SJCRH30 (cell line): ENCODE measurements around the gene SCAPER. TPM values are rescaled to one million over a fixed set of nuclear protein-coding genes. Genes with fewer than 3 reads are reported as not detected.

Experiments used
- DNase-seq, 2 experiments: peaks; one replicate each; pipeline ENCODE4 v3.0.0-alpha.2; 2015 to 2020
- H3K27ac ChIP-seq: fragments of 250-450 bp; sonication (Bioruptor Pico); 2 replicates; pipeline ENCODE4 v1.5.1; 2020; ENCODE audit warnings: mild to moderate bottlenecking, moderate library complexity
- H3K27me3 ChIP-seq: fragments of 250-450 bp; sonication (Bioruptor Pico); 2 replicates; pipeline ENCODE4 v1.5.1; 2020; ENCODE audit warnings: mild to moderate bottlenecking, moderate library complexity
- H3K36me3 ChIP-seq: fragments of 250-450 bp; sonication (Bioruptor Pico); 2 replicates; pipeline ENCODE4 v1.5.1; 2020; ENCODE audit warnings: mild to moderate bottlenecking, moderate library complexity
- H3K4me1 ChIP-seq: fragments of 250-450 bp; sonication (Bioruptor Pico); 2 replicates; pipeline ENCODE4 v1.5.1; 2020; ENCODE audit warnings: mild to moderate bottlenecking, moderate library complexity
- H3K4me3 ChIP-seq: fragments of 250-450 bp; sonication (Bioruptor Pico); 2 replicates; pipeline ENCODE4 v1.5.1; 2020; ENCODE audit warnings: mild to moderate bottlenecking, moderate library complexity
- H3K9me3 ChIP-seq: fragments of 250-450 bp; sonication (Bioruptor Pico); replicated peaks from 2 replicates; pipeline ENCODE4 v1.5.1; 2020; ENCODE audit warnings: mild to moderate bottlenecking, moderate library complexity
- total RNA-seq: library from RNA; depleted of rRNA; stranded (reverse); fragments of >200 nt; shearing (Covaris generic); gene quantifications from 2 replicates; pipeline ENCODE4 v1.2.3, GENCODE V29; 2014

SCAPER gene
- total RNA-seq, 1 experiment from 2014 or later: 15.1 TPM

- H3K4me3 ChIP-seq: no peak overlapping the region
- no peaks in the 10 kb centered on the region for H3K27me3 ChIP-seq
- H3K9me3 ChIP-seq: no peaks in the 10 kb centered on the region
- no peaks in the 10 kb centered on the region for H3K36me3 ChIP-seq
- no peak for DNase-seq
- 0 out of 2 replicates have a peak, but pooled peaks cover 3% of the 10 kb centered on the region for H3K4me1 ChIP-seq
- no peak overlapping the region for H3K27ac ChIP-seq
Measured at GRCh38 chr15:76334438-76335306, 570.5 kb downstream of the SCAPER start.

DNA sequence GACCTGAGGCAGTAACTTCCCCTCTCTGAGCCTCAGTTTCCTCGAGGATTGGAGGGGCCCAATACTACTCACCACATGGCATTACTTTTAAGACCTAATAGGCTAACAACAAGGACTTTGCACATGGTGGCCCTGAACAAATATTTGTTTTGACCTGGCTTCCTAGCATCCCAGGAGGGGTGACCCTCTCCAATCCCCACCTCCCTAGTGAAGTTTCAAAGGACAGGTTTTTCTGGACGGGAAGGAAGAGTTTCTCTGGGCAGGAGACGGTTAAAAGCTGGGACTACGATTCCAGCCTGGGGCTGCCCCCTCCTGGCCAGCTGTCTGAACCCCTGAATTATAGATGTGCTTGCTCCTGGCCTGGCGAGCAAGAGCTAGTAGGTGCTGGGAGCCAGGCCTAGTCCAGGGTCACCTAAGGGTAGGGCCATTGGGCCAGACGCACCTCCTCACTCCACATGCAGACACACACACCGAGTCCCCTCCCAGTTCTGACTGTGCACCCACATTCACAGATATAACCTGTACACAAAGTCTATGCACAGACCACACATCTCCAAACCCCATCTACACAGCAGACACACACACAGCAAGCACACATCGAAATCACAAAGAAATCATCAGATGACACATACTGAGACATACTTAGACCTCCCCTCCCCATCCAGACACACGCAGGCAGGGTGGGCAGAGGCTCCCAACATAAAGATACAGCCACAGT lies 571.3 kb downstream of the SCAPER start:
- Histone ChIP-seq H3K36me3 (no peaks in the 10 kb centered on the region), H3K27me3 (no peaks in the 10 kb centered on the region), H3K27ac (no peak overlapping the region), H3K9me3 (no peaks in the 10 kb centered on the region), H3K4me3 (no peak overlapping the region), H3K4me1 (0 out of 2 replicates have a peak, but pooled peaks cover 3% of the 10 kb centered on the region)
- DNase-seq: peak; percentile 53 to 69

GRCh38 chr15:76333309-76333708 lies 571.8 kb downstream of the SCAPER start:
- Histone ChIP-seq H3K36me3 (no peaks in the 10 kb centered on the region), H3K4me1 (0 out of 2 replicates have a peak, but pooled peaks cover 3% of the 10 kb centered on the region), H3K27me3 (no peaks in the 10 kb centered on the region), H3K9me3 (no peaks in the 10 kb centered on the region), H3K27ac (no peak overlapping the region), H3K4me3 (no peak overlapping the region)
- DNase-seq: no peak

- H3K27me3 ChIP-seq: no peaks in the 10 kb centered on the region
- no peak for DNase-seq
Measured at GRCh38 chr15:76332796-76333195, 572.3 kb downstream of the SCAPER start.

GRCh38 chr15:76330080-76330680 lies 575.0 kb downstream of the SCAPER start:
- Histone ChIP-seq H3K27ac (no peak overlapping the region), H3K27me3 (no peaks in the 10 kb centered on the region), H3K36me3 (no peaks in the 10 kb centered on the region), H3K4me1 (no peaks in the 10 kb centered on the region), H3K4me3 (no peak overlapping the region), H3K9me3 (no peaks in the 10 kb centered on the region)
- DNase-seq: peak; percentile 45 to 73

More at GRCh38 chr15:76332796-76333195, 572.3 kb downstream of the SCAPER start:
- Histone ChIP-seq H3K36me3 (no peaks in the 10 kb centered on the region), H3K4me3 (no peak overlapping the region), H3K4me1 (0 out of 2 replicates have a peak, but pooled peaks cover 3% of the 10 kb centered on the region), H3K27ac (no peak overlapping the region), H3K9me3 (no peaks in the 10 kb centered on the region)

DNA sequence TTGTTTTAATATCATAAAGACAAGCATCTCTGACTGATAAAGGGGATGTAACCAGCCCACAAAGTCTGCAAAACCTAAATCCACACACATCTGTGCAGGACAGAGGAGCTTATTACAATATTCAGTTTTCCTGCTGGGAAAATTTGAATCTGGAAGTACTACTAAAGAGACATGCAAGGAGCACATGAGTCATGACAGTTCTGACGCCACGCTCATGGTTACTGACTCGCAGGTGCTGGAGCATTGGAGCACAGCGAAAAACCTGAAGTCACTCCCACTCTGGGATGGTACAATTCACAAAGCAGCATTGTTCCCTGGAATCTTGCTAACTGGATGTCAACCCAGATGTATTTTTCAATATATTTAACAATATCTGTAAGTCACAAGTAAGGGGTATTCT lies 576.2 kb downstream of the SCAPER start:
- H3K27me3 ChIP-seq: no peaks in the 10 kb centered on the region
- no peaks in the 10 kb centered on the region for H3K36me3 ChIP-seq
- H3K4me1 ChIP-seq: peaks cover 1% of the 10 kb centered on the region
- DNase-seq: no peak
- H3K27ac ChIP-seq: no peak overlapping the region
- no peak overlapping the region for H3K4me3 ChIP-seq
- no peaks in the 10 kb centered on the region for H3K9me3 ChIP-seq

GRCh38 chr15:76328106-76328696 lies 576.9 kb downstream of the SCAPER start:
- no peak overlapping the region for H3K4me3 ChIP-seq
- no peak for DNase-seq
- H3K36me3 ChIP-seq: no peaks in the 10 kb centered on the region
- peaks cover 8% of the 10 kb centered on the region for H3K4me1 ChIP-seq
- no peak overlapping the region for H3K27ac ChIP-seq
- no peaks in the 10 kb centered on the region for H3K9me3 ChIP-seq
- H3K27me3 ChIP-seq: no peaks in the 10 kb centered on the region

- Histone ChIP-seq H3K9me3 (0 out of 2 replicates have a peak, but pooled peaks cover 4% of the 10 kb centered on the region), H3K4me3 (no peak overlapping the region), H3K4me1 (peaks cover 8% of the 10 kb centered on the region), H3K27me3 (no peaks in the 10 kb centered on the region), H3K27ac (no peak overlapping the region), H3K36me3 (no peaks in the 10 kb centered on the region)
- DNase-seq: peak in 1 of 2 experiments; percentile 50
Measured at GRCh38 chr15:76327191-76328105, 577.7 kb downstream of the SCAPER start.

- H3K27me3 ChIP-seq: no peaks in the 10 kb centered on the region
- no peak overlapping the region for H3K4me3 ChIP-seq
- 0 out of 2 replicates have a peak, but pooled peaks cover 4% of the 10 kb centered on the region for H3K9me3 ChIP-seq
- no peaks in the 10 kb centered on the region for H3K36me3 ChIP-seq
- no peak for DNase-seq
- H3K27ac ChIP-seq: no peak overlapping the region
- H3K4me1 ChIP-seq: peaks cover 15% of the 10 kb centered on the region
Measured at GRCh38 chr15:76325704-76326103, 579.4 kb downstream of the SCAPER start.

DNA sequence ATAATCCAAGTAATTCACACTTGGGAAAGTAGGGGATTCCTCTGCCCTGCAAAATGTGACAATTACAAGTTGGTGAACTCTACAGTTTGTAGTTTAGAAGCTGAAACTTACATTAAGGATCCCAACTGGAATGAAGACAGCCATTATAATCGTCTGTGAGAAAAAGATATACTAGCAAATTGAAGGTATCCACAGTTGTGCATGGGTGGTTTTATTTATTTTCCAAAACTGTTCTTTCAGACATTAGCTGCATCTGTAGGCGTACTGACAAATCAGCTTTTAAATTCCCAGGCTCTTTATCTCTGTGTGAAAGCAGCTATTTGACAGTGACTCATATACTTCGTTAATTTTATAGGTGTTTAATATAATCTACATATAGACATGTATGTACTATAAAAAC lies 581.1 kb downstream of the SCAPER start:
- H3K4me3 ChIP-seq: no peak overlapping the region
- DNase-seq: no peak
- H3K9me3 ChIP-seq: 0 out of 2 replicates have a peak, but pooled peaks cover 4% of the 10 kb centered on the region
- H3K27me3 ChIP-seq: no peaks in the 10 kb centered on the region
- no peaks in the 10 kb centered on the region for H3K36me3 ChIP-seq
- H3K4me1 ChIP-seq: peaks cover 15% of the 10 kb centered on the region
- H3K27ac ChIP-seq: no peak overlapping the region

GRCh38 chr15:76321602-76322001 lies 583.5 kb downstream of the SCAPER start:
- DNase-seq: no peak
- Histone ChIP-seq H3K4me3 (no peak overlapping the region), H3K27me3 (no peaks in the 10 kb centered on the region)

DNA sequence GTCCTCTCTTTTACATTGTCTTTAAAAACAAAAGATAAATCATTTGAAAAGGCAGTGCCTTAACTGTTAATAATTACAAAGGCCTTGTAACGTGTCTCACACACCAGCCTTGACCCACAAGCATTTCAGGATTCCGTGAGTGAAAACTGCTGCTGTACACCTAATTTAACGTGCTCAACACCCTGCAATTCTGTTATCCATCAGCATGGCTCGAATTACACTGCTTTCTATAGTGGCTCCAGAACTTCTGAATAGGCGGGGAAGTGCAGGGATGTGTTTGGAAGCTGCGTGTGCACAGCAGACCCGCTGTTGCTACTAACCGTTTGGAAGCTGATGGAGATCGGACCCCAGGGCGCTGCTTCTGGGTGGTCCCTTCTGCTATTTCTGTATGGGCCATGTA lies 584.0 kb downstream of the SCAPER start:
- Histone ChIP-seq H3K4me3 (no peak overlapping the region), H3K36me3 (no peaks in the 10 kb centered on the region), H3K27me3 (no peaks in the 10 kb centered on the region), H3K27ac (no peak overlapping the region), H3K9me3 (0 out of 2 replicates have a peak, but pooled peaks cover 4% of the 10 kb centered on the region), H3K4me1 (peaks cover 15% of the 10 kb centered on the region)
- peak in 1 of 2 experiments; percentile 56 for DNase-seq

More at GRCh38 chr15:76321602-76322001, 583.5 kb downstream of the SCAPER start:
- no peak overlapping the region for H3K27ac ChIP-seq
- no peaks in the 10 kb centered on the region for H3K36me3 ChIP-seq
- H3K4me1 ChIP-seq: peaks cover 15% of the 10 kb centered on the region
- 0 out of 2 replicates have a peak, but pooled peaks cover 4% of the 10 kb centered on the region for H3K9me3 ChIP-seq

GRCh38 chr15:76320012-76320411 lies 585.1 kb downstream of the SCAPER start:
- no peak overlapping the region for H3K4me3 ChIP-seq

More at GRCh38 chr15:76320012-76320411, 585.1 kb downstream of the SCAPER start:
- DNase-seq: no peak
- H3K36me3 ChIP-seq: no peaks in the 10 kb centered on the region
- H3K4me1 ChIP-seq: peaks cover 15% of the 10 kb centered on the region
- no peak overlapping the region for H3K27ac ChIP-seq
- no peaks in the 10 kb centered on the region for H3K27me3 ChIP-seq
- H3K9me3 ChIP-seq: 0 out of 2 replicates have a peak, but pooled peaks cover 4% of the 10 kb centered on the region
